Uterus (tissue), 2 donors: ENCODE results near the gene WDR38.

Experiments used
- CTCF ChIP-seq, 4 experiments: fragments of 200-600 bp in 2 of 4; fragments of 450-650 bp in 2 of 4; sonication (generic) in 2 of 4; IDR thresholded peaks; one replicate each; pipeline ENCODE4 v1.5.1; 2016 to 2019; ENCODE audit warnings: antibody characterized with exemption in 4 of 4, mild to moderate bottlenecking in 2 of 4, moderate library complexity in 1 of 4
- POLR2A ChIP-seq, 2 donors: fragments of 450-650 bp; IDR thresholded peaks; one replicate each; pipeline ENCODE4 v1.6.1; 2016; ENCODE audit warnings: antibody characterized with exemption in 2 of 2, mild to moderate bottlenecking in 1 of 2, moderate library complexity in 1 of 2

- TF ChIP-seq CTCF (IDR thresholded peaks at IDR 0.05) (no peak), POLR2A (IDR thresholded peaks at IDR 0.05) (no peak)
These were observed 39.1 kb upstream of the WDR38 start for GRCh38 chr9:124814164-124814535.
